ENCODE measurements around the gene TNIP3.

GRCh38 chr4:121146530-121146929, 17.6 kb downstream of the TNIP3 start:
- no peak for TF ChIP-seq CTCF (IDR thresholded peaks at IDR 0.05)
- TF ChIP-seq POLR2A (IDR thresholded peaks at IDR 0.05), result no peak
